ENCODE measurements around the gene MARCHF9. TPM values are rescaled to one million over a fixed set of nuclear protein-coding genes. Genes with fewer than 3 reads are reported as not detected.

MARCHF9 gene
- total and polyA plus RNA-seq, 4 donors = 4.8 to 29.9 (median 14.0) TPM

GRCh38 chr12:57735952-57736740 is 18.8 kb upstream of the MARCHF9 start:
- Histone ChIP-seq H3K4me3 (ENCODE audit: low read length in 2 of 2) (no peak overlapping the region), H3K27me3 (ENCODE audit: control insufficient read depth in 1 of 2, insufficient read depth in 2 of 2, low read length in 1 of 2) (no peaks in the 10 kb centered on the region), H3K27ac (ENCODE audit: low read depth in 1 of 2, low read length in 2 of 2) (no peak overlapping the region), H3K9me3 (ENCODE audit: control insufficient read depth, low read length) (no peaks in the 10 kb centered on the region), H3K4me1 (ENCODE audit: control insufficient read depth in 1 of 2, insufficient read depth in 2 of 2, low read length in 2 of 2) (no peaks in the 10 kb centered on the region), H3K36me3 (ENCODE audit: control insufficient read depth in 1 of 2, insufficient read depth in 2 of 2, low read length in 1 of 2) (no peaks in the 10 kb centered on the region)
- WGBS, 2 donors = 6 to 8% methylated on average over 48 to 49 of the region's 49 CpGs
- ATAC-seq (ENCODE audit: low FRiP score) = no peak
- no peak for DNase-seq
- intact Hi-C loops (cut with DNase I) = no loop called here

- ATAC-seq (ENCODE audit: low FRiP score) = no peak
- no peak overlapping the region for H3K4me3 ChIP-seq (ENCODE audit: low read length in 2 of 2)
- H3K36me3 ChIP-seq (ENCODE audit: control insufficient read depth in 1 of 2, insufficient read depth in 2 of 2, low read length in 1 of 2) = no peaks in the 10 kb centered on the region
- no peaks in the 10 kb centered on the region for H3K9me3 ChIP-seq (ENCODE audit: control insufficient read depth, low read length)
- no peak overlapping the region for H3K27ac ChIP-seq (ENCODE audit: low read depth in 1 of 2, low read length in 2 of 2)
- no peaks in the 10 kb centered on the region for H3K4me1 ChIP-seq (ENCODE audit: control insufficient read depth in 1 of 2, insufficient read depth in 2 of 2, low read length in 2 of 2)
- no peak for DNase-seq
- no peaks in the 10 kb centered on the region for H3K27me3 ChIP-seq (ENCODE audit: control insufficient read depth in 1 of 2, insufficient read depth in 2 of 2, low read length in 1 of 2)
- WGBS, 2 donors = 4 to 9% methylated on average over 28 to 31 of the region's 31 CpGs
- intact Hi-C loops (cut with DNase I) = no loop called here
Measured at GRCh38 chr12:57736741-57737466, 18.0 kb upstream of the MARCHF9 start.

GRCh38 chr12:57737467-57738460 is 17.1 kb upstream of the MARCHF9 start:
- Histone ChIP-seq H3K4me3 (ENCODE audit: low read length in 2 of 2) (peak overlapping the region; percentile 21 to 41), H3K9me3 (ENCODE audit: control insufficient read depth, low read length) (no peaks in the 10 kb centered on the region), H3K27ac (ENCODE audit: low read depth in 1 of 2, low read length in 2 of 2) (no peak overlapping the region), H3K36me3 (ENCODE audit: control insufficient read depth in 1 of 2, insufficient read depth in 2 of 2, low read length in 1 of 2) (no peaks in the 10 kb centered on the region), H3K4me1 (ENCODE audit: control insufficient read depth in 1 of 2, insufficient read depth in 2 of 2, low read length in 2 of 2) (no peaks in the 10 kb centered on the region), H3K27me3 (ENCODE audit: control insufficient read depth in 1 of 2, insufficient read depth in 2 of 2, low read length in 1 of 2) (no peaks in the 10 kb centered on the region)
- WGBS, 2 donors = 3 to 6% methylated on average over 56 to 110 of the region's 110 CpGs
- ATAC-seq (ENCODE audit: low FRiP score) = no peak
- intact Hi-C loops (cut with DNase I) = no loop called here
- no peak for DNase-seq

- H3K4me3 ChIP-seq (ENCODE audit: low read length in 2 of 2) = peak within 1 kb of the TSS; percentile 21 to 41
- H3K36me3 ChIP-seq (ENCODE audit: control insufficient read depth in 1 of 2, insufficient read depth in 2 of 2, low read length in 1 of 2) = no peaks in the 10 kb centered on the region
- intact Hi-C loops (cut with DNase I) = no loop called here
- DNase-seq (no peak), ATAC-seq (ENCODE audit: low FRiP score) (no peak)
- no peaks in the 10 kb centered on the region for H3K9me3 ChIP-seq (ENCODE audit: control insufficient read depth, low read length)
- 3 to 5% methylated on average over 24 to 36 of the region's 36 CpGs for WGBS, 2 donors
- no peak within 1 kb of the TSS for H3K27ac ChIP-seq (ENCODE audit: low read depth in 1 of 2, low read length in 2 of 2)
- no peaks in the 10 kb centered on the region for H3K4me1 ChIP-seq (ENCODE audit: control insufficient read depth in 1 of 2, insufficient read depth in 2 of 2, low read length in 2 of 2)
- no peaks in the 10 kb centered on the region for H3K27me3 ChIP-seq (ENCODE audit: control insufficient read depth in 1 of 2, insufficient read depth in 2 of 2, low read length in 1 of 2)
Measured at GRCh38 chr12:57738661-57739237, 16.2 kb upstream of the MARCHF9 start, which contains the start of gene AGAP2. Gene AGAP2, minus strand, starts transcription at chr12:57738742. Its CDS starts 496 bp downstream, at chr12:57738246.

- Histone ChIP-seq H3K36me3 (ENCODE audit: control insufficient read depth in 1 of 2, insufficient read depth in 2 of 2, low read length in 1 of 2) (no peaks in the 10 kb centered on the region), H3K9me3 (ENCODE audit: control insufficient read depth, low read length) (no peaks in the 10 kb centered on the region), H3K27me3 (ENCODE audit: control insufficient read depth in 1 of 2, insufficient read depth in 2 of 2, low read length in 1 of 2) (no peaks in the 10 kb centered on the region), H3K27ac (ENCODE audit: low read depth in 1 of 2, low read length in 2 of 2) (no peak overlapping the region), H3K4me3 (ENCODE audit: low read length in 2 of 2) (no peak overlapping the region), H3K4me1 (ENCODE audit: control insufficient read depth in 1 of 2, insufficient read depth in 2 of 2, low read length in 2 of 2) (no peaks in the 10 kb centered on the region)
- intact Hi-C loops (cut with DNase I) = no loop called here
- DNase-seq (no peak), ATAC-seq (ENCODE audit: low FRiP score) (no peak)
- WGBS, 2 donors = 9 to 16% methylated on average over 7 of the region's 7 CpGs
Measured at GRCh38 chr12:57739387-57739786, 15.5 kb upstream of the MARCHF9 start.

GRCh38 chr12:57739914-57740538 is 14.9 kb upstream of the MARCHF9 start:
- H3K36me3 ChIP-seq (ENCODE audit: control insufficient read depth in 1 of 2, insufficient read depth in 2 of 2, low read length in 1 of 2) = no peaks in the 10 kb centered on the region
- H3K27me3 ChIP-seq (ENCODE audit: control insufficient read depth in 1 of 2, insufficient read depth in 2 of 2, low read length in 1 of 2) = no peaks in the 10 kb centered on the region
- no peak overlapping the region for H3K27ac ChIP-seq (ENCODE audit: low read depth in 1 of 2, low read length in 2 of 2)
- no peak for DNase-seq
- WGBS, 2 donors = 18 to 26% methylated on average over 5 to 10 of the region's 10 CpGs
- ATAC-seq (ENCODE audit: low FRiP score) = no peak
- intact Hi-C loops (cut with DNase I) = no loop called here
- no peaks in the 10 kb centered on the region for H3K4me1 ChIP-seq (ENCODE audit: control insufficient read depth in 1 of 2, insufficient read depth in 2 of 2, low read length in 2 of 2)
- no peak overlapping the region for H3K4me3 ChIP-seq (ENCODE audit: low read length in 2 of 2)
- no peaks in the 10 kb centered on the region for H3K9me3 ChIP-seq (ENCODE audit: control insufficient read depth, low read length)

GRCh38 chr12:57740656-57741412 is 14.1 kb upstream of the MARCHF9 start:
- no peak for ATAC-seq (ENCODE audit: low FRiP score)
- Histone ChIP-seq H3K9me3 (ENCODE audit: control insufficient read depth, low read length) (no peaks in the 10 kb centered on the region), H3K4me1 (ENCODE audit: control insufficient read depth in 1 of 2, insufficient read depth in 2 of 2, low read length in 2 of 2) (no peaks in the 10 kb centered on the region), H3K4me3 (ENCODE audit: low read length in 2 of 2) (no peak overlapping the region), H3K36me3 (ENCODE audit: control insufficient read depth in 1 of 2, insufficient read depth in 2 of 2, low read length in 1 of 2) (no peaks in the 10 kb centered on the region), H3K27me3 (ENCODE audit: control insufficient read depth in 1 of 2, insufficient read depth in 2 of 2, low read length in 1 of 2) (no peaks in the 10 kb centered on the region), H3K27ac (ENCODE audit: low read depth in 1 of 2, low read length in 2 of 2) (no peak overlapping the region)
- no peak for DNase-seq
- 68 to 71% methylated on average over 5 of the region's 5 CpGs for WGBS, 2 donors
- intact Hi-C loops (cut with DNase I) = no loop called here

All from aorta (tissue), 5 donors.